ENCODE measurements around the gene PLXNB2. TPM values are rescaled to one million over a fixed set of nuclear protein-coding genes. Genes with fewer than 3 reads are reported as not detected.

Gene PLXNB2
- total RNA-seq, 1 experiment from 2014 or later = 260 TPM

DNA sequence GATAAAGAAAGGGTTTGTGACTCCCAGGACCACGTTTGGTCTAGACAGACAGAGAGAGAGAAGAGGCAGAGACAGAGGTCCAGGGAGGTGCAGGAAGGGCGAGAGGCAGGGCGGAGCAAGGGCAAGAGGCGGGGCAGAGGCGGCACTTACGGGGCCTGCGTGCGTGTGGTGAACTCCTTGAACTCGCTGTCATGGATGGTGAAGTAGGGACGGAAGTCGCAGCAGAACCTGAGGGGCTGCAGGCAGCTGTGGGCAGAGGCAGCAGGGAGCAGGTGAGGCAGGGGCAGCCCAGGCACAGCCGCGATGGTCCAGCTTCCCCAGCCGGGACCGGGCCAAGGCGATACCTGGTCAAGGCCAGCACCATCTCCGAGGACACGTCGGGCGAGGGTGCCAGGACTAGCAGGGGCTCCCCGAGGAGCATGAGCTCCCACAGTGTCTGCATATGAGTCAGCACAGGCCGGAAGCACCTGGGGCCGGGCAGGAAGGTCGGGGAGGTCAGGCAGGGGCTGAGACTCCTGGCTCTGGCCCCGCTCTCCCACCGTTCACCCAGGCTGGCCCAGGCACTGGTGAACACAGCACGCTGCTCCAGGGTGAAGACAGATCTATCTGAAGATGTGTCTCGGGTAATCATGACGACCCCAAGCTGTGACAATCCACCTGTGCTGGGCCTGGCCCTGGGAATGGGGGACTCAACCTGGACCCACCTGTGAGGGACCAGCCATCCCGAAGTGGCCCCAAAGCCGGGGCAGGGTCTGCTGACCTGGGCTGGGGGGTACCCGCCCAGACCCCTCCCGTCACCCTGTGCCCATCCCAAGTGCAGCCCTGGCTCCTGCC lies 7.2 kb upstream of the PLXNB2 start:
- Histone ChIP-seq H3K4me2 (no peak overlapping the region), H3F3A (ENCODE audit: insufficient read depth, low read depth) (peaks cover 18% of the 10 kb centered on the region; the same call in 1 of the 2 replicates), H3K27me3 (ENCODE audit: insufficient read depth, low read depth) (no peaks in the 10 kb centered on the region), H3K9me2 (ENCODE audit: insufficient read depth) (no peaks in the 10 kb centered on the region), H4K20me1 (ENCODE audit: insufficient read depth) (no peaks in the 10 kb centered on the region; the same call in 1 of the 2 replicates), H2AFZ (no peak overlapping the region), H3K36me3 (ENCODE audit: low read depth) (no peaks in the 10 kb centered on the region), H3K79me2 (ENCODE audit: low read depth) (no peaks in the 10 kb centered on the region), H3K9me3 (ENCODE audit: insufficient read depth, low read depth) (no peaks in the 10 kb centered on the region), H3K4me1 (replicated peaks; ENCODE audit: insufficient read depth) (peaks cover 13% of the 10 kb centered on the region), H3K27ac (no peak overlapping the region), H3K4me3 (no peak overlapping the region)
- peak in 1 of 2 experiments; percentile 31 for DNase-seq
- intact Hi-C loops (cut with micrococcal nuclease; ENCODE audit: unreplicated experiment) = no loop called here
- CTCF ChIA-PET = no interaction called here
- TF ChIP-seq EZH2 (IDR thresholded peaks at IDR 0.05; ENCODE audit: low read depth) = no peak
- TF ChIP-seq, protein P1, sequence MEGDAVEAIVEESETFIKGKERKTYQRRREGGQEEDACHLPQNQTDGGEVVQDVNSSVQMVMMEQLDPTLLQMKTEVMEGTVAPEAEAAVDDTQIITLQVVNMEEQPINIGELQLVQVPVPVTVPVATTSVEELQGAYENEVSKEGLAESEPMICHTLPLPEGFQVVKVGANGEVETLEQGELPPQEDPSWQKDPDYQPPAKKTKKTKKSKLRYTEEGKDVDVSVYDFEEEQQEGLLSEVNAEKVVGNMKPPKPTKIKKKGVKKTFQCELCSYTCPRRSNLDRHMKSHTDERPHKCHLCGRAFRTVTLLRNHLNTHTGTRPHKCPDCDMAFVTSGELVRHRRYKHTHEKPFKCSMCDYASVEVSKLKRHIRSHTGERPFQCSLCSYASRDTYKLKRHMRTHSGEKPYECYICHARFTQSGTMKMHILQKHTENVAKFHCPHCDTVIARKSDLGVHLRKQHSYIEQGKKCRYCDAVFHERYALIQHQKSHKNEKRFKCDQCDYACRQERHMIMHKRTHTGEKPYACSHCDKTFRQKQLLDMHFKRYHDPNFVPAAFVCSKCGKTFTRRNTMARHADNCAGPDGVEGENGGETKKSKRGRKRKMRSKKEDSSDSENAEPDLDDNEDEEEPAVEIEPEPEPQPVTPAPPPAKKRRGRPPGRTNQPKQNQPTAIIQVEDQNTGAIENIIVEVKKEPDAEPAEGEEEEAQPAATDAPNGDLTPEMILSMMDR (conservative IDR thresholded peaks at IDR 0.05) = no peak
- POLR2A ChIA-PET (ENCODE audit: unreplicated experiment) = interaction anchor here (0.6 to 0.8 kb wide), 2 partner anchors 27 to 52 kb away, joined by 3 to 4 read pairs; no protein-coding TSS in a partner anchor
- no TSS peak for BruUV-seq (replicated peaks)

DNA sequence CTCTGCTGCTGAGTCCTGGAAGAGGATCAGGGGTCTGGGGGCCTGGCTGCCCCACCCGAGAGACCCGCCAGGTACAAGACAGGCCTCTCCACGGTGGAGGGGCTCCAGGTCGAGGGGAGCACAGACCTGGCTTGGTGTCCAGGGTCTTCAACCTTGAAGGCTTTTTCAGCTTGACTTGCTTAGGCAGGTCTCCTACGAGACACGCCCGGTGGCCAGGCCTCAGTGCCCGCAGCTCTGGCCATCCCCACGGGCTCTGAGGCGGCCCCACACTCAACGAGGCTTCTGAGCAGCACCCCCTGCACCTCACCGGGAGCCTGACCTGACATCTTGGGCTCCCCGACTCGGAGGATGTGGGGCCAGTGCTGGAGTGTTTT lies 6.6 kb upstream of the PLXNB2 start:
- DNase-seq = no peak
- H2AFZ ChIP-seq = no peak overlapping the region
- no peaks in the 10 kb centered on the region for H3K9me2 ChIP-seq (ENCODE audit: insufficient read depth)
- H3K4me3 ChIP-seq = no peak overlapping the region
- H3K79me2 ChIP-seq (ENCODE audit: low read depth) = no peaks in the 10 kb centered on the region
- peaks cover 13% of the 10 kb centered on the region for H3K4me1 ChIP-seq (replicated peaks; ENCODE audit: insufficient read depth)
- intact Hi-C loops (cut with micrococcal nuclease; ENCODE audit: unreplicated experiment) = no loop called here
- H4K20me1 ChIP-seq (ENCODE audit: insufficient read depth) = no peaks in the 10 kb centered on the region
- BruUV-seq (replicated peaks) = no TSS peak
- TF ChIP-seq EZH2 (IDR thresholded peaks at IDR 0.05; ENCODE audit: low read depth) = no peak
- TF ChIP-seq, protein P1 (conservative IDR thresholded peaks at IDR 0.05) = no peak
- H3K4me2 ChIP-seq = no peak overlapping the region
- ChIA-PET CTCF (no interaction called here), POLR2A (ENCODE audit: unreplicated experiment) (interaction anchor here (0.6 to 0.8 kb wide), 2 partner anchors 27 to 51 kb away, joined by 3 to 4 read pairs; no protein-coding TSS in a partner anchor)
- H3F3A ChIP-seq (ENCODE audit: insufficient read depth, low read depth) = peaks cover 21% of the 10 kb centered on the region; the same call in 1 of the 2 replicates
- H3K36me3 ChIP-seq (ENCODE audit: low read depth) = no peaks in the 10 kb centered on the region
- no peaks in the 10 kb centered on the region for H3K9me3 ChIP-seq (ENCODE audit: insufficient read depth, low read depth)
- H3K27me3 ChIP-seq (ENCODE audit: insufficient read depth, low read depth) = no peaks in the 10 kb centered on the region
- H3K27ac ChIP-seq = no peak overlapping the region

DNA sequence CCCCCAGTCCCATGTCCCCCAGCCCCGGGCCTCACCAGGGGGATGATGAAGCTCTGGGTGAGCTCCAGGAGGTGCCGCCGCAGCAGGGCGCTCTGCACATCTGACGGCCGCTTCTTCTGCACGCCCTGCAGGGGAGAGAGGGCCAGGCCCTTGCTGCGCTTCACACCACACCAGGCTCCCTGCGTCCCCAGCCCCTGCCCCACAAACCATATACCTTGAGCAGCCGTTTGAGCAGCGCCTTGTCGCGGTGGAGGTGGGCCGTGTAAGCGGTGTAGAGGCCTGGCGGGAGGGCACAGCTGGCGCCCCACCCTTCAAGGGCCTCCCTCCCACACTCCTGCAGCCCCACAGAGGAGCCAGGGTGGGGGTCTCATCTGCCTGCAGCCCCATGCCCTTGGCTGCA lies 6.2 kb upstream of the PLXNB2 start:
- Histone ChIP-seq H3K79me2 (ENCODE audit: low read depth) (no peaks in the 10 kb centered on the region), H3K9me2 (ENCODE audit: insufficient read depth) (no peaks in the 10 kb centered on the region), H3K27me3 (ENCODE audit: insufficient read depth, low read depth) (no peaks in the 10 kb centered on the region), H4K20me1 (ENCODE audit: insufficient read depth) (no peaks in the 10 kb centered on the region), H3K27ac (no peak overlapping the region), H3F3A (ENCODE audit: insufficient read depth, low read depth) (peaks cover 25% of the 10 kb centered on the region; the same call in 1 of the 2 replicates), H3K36me3 (ENCODE audit: low read depth) (no peaks in the 10 kb centered on the region), H3K9me3 (ENCODE audit: insufficient read depth, low read depth) (no peaks in the 10 kb centered on the region), H3K4me2 (no peak overlapping the region), H3K4me1 (replicated peaks; ENCODE audit: insufficient read depth) (peaks cover 13% of the 10 kb centered on the region), H2AFZ (no peak overlapping the region), H3K4me3 (no peak overlapping the region)
- BruUV-seq (replicated peaks) = no TSS peak
- no peak for TF ChIP-seq EZH2 (IDR thresholded peaks at IDR 0.05; ENCODE audit: low read depth)
- TF ChIP-seq, protein P1 (conservative IDR thresholded peaks at IDR 0.05) = no peak
- CTCF ChIA-PET = no interaction called here
- DNase-seq = no peak
- intact Hi-C loops (cut with micrococcal nuclease; ENCODE audit: unreplicated experiment) = no loop called here
- POLR2A ChIA-PET (ENCODE audit: unreplicated experiment) = interaction anchor here (0.5 kb wide), 1 partner anchor 9 kb away, joined by 6 read pairs; no protein-coding TSS in a partner anchor
